Nucleus accumbens (tissue), 56 donors: ENCODE measurements around the gene GEMIN5.

ENCODE experiments used
- DNase-seq, 56 donors: peaks; one replicate each; lab custom pipeline; 2025; lab: John Stamatoyannopoulos, UW

GEMIN5 gene

DNA sequence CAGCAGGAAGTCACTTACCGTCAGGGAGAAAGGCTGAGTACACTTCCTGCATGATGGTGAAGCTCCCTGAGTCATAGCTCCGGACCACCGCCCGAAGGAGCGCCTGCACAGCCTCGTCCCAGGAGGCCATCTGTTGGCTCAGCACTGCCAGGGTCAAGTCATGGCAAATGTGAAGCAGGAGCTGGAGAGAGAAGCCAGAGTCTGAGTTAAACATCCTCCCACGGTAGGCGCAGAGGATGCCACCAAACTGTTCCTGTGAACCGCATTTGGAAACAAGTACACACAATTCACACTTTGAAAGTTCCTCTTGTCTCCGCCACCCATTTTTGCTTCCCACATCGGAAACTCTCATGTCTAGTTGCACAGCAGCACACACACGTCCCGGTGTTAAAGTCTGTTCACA, 45.6 kb downstream of the GEMIN5 start:
- no peak for DNase-seq

DNA sequence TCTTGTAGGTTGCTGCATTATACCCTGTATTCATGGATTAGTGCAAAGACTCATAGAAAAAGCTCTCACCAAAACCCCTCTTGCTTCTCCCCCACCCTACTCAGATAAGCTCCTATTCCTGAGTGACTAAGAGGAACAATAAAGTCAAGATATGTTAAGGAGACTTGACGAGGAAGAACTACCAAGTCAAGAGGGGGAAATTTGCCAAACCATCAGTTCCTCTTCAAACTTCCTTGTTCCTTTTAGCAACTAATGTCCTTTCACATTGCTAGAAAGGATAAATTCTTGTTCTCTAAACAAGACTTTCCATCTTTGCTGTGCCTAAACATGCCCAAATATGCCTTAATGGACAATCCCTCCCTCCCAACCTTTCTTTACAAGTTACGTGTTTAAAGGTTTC, 52.6 kb downstream of the GEMIN5 start:
- no peak for DNase-seq

DNA sequence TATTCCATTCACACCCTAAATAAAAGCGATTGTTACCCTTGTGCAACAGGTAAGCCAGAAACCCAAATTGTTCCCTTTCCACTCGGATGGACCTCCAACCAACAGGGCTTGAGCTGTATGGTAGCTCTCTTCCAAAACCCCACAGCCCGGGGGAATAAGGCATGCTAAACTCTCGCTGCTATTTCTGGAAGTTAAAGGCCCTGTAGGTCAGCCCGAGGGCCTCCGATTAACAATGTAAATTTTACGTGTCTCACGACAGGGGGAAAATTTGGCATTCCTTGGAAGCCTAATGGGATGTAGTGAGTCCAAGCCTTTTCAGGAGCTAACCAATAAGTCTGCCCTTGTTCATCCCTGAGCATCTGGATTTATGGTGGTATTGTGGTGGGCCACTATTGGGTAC, 53.6 kb downstream of the GEMIN5 start:
- no peak for DNase-seq

DNA sequence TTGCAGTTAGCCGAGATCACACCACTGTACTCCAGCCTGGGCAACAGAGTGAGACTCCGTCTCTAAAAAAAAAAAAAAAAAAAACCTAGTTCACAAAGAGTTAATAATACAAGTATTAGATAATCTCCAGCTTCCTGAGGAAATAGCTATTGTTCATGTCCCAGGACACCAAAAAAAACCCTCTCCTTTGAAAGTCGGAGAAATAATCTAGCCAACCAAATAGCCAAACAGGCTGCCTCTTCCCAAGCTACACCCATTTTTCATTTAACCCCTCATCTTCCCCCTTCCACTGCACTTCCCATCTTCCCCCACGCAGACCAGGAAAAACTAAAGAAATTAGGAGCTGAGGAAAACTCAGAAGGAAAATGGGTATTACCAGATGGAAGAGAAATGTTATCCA, 56.0 kb downstream of the GEMIN5 start:
- DNase-seq, result no peak

DNA sequence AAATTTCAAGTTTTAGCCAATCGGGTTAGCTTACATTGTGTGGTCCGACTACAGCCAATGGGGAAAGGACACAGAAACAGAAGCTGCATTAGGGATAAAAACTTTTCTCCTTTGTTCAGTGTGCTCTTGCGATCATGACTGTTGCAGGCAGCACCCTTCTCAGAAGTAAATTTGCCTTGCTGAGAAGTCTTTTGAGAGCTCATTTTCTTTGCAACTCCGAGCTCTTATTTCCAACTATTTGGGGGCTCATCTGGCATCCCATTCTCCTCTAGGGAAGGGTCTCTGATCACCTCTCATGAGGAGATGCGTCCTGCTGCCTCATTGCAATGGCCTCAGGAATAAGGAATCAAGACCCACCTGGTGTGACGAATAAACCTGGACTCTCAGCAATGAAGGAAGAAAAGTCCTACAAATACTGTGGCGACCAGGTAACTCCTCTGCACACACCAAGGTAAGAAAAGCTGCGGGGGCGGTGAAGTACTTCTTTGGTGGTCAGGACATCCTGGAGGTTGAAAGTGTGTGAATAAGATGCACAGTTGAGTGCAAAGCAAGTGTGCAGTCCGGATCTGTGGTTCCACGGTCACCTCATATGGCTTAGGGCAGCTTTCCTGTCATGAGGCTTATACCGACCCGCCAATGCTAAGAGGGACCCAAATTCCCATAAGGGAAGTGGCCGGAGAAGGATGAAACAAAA, 59.2 kb downstream of the GEMIN5 start:
- DNase-seq, result no peak

DNA sequence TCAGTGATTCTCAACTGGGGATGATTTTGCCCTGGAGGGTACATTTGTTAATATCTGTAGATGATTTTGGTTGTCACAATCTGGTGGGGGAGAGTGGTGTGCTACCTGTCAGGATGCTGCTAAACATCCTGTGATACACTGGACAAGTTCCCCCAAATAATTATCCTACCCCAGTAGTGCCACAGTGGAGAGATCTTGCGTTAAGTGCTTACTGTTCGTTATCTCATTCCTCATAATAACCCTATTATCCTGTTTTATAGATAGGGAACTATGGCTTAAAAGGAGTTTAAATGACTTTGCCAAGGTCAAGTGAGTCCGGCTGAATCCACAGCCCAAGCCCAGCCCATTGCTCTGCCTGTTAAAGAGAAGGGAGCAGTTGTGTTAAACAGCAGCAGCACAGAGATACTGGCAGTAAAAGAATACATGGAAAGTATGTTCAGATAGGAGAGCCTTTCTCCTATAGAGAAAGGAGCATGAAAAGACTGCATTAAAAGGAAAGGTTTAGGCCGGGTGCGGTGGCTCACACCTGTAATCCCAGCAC, 64.2 kb downstream of the GEMIN5 start:
- DNase-seq, result no peak

DNA sequence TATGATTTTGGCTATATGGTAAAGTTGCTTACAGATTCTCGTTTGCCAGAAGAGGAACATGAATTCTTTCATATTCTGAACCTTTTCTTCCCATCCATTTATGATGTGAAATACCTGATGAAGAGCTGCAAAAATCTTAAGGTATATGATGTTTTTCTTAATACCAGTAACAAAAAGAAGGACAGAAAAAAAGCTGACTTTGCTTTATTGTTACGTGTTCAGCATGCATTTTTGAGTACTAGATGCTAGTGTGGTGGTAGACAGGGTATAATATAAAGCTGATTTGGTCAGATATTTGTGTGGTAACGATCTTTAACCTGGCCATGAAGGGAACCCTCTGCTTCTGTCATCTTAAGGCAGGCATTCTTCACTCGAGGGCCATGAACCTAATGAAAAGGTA, 66.3 kb downstream of the GEMIN5 start:
- DNase-seq, result no peak

DNA sequence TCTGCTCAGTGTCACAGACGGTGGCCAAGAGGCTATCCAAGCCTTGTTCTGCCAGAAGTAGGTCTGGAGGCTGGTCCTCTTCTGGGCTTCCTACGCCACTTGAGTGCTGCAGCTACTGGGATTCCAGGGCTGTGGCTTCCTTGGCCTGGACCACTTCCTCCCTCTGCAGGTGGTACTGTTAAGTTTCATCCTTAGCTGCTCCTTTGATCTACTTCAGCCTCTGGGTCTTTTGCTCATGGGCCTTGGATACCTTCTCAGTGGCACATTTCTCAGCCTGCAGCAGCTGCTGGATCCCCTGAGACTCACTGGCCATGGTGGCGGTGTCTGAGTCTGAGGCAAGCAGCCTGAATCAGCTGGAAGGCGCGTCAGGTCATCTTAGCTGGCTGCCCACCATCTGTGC, 69.3 kb downstream of the GEMIN5 start:
- DNase-seq, result no peak

DNA sequence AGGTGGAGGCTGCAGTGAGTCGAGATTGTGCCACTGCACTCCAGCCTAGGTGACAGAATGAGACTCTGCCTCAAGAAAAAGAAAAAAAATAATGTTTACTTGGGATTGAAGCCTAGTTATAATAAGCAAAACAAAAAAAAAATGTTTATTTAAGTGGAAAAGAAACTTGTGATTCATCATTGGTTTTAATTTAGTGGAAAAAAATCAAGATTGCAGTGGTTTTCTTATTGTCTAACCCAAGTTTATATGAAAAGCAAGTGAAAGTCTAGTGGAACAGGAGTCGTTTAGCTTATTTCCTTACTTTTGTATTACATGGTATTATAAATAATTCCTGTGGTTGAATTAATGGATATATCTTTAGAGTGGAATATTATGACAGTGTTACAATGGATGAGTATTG, 71.2 kb downstream of the GEMIN5 start:
- DNase-seq, result no peak

DNA sequence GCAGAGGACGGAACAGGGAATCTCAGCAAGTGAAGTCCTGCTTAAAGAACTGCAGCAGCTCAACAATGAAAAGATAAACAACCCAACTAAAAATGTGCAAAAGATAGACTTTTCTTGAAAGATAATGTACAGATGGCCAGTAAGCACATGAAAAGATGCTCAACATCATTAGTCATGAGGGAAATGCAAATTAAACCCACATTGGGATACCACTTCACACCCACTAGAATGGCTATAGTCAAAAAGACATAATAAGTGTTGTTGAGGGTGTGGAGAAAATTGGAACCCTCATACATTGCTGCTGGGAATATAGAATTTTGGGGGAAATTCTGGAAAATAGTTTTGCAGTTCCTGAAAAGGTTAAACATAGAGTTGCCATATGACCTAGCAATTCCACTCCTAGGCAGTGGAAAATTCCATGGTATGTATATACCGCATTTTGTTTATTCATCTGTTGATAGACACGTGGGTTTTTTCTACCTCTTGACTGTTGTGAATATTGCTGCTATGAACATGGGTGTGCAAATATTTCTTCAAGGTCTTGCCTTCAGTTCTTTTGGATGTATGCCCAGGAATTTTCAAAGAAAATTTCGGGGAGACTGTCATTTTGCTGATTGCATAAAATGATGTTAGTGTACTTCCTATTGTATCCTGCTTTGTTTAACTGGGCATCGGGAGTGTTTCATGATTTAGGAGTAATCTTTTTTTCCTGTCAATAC, 72.4 kb downstream of the GEMIN5 start:
- no peak for DNase-seq

DNA sequence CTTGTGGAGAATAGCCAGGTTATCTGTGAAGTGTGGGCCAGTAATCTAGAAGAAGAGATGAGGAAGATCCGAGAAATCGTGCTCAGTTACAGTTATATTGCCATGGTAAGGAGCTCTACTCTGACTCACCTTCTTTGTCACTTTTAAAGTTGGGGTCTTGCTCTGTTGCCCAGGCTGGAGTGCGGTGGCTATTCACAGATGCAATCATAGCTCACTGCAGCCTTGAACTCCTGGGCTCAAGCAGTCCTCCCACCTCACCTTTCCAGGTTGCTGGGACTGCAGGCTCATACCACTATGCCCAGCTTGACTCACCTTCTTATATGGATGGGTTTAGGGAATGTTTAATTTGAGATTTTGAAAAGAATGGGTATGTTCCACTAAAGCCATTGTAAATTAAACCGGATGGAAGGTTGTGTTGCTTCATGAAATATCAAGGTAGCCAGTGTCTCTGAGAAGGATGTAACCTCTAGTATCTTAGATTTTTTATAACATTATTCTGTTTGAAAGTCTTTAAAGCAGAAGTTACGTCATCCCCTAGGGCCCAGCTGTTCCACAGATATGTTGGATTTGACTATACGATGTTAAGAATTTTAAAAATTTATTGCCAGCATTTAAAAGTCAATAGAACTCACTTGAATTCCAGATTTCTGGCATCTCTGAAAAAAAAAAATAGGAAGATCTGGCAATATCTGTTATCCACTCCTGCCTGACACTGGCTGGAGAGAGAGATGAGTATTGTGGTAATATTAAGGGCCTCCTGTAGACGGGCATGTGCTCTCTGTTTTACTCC, 74.5 kb downstream of the GEMIN5 start:
- DNase-seq, result no peak

DNA sequence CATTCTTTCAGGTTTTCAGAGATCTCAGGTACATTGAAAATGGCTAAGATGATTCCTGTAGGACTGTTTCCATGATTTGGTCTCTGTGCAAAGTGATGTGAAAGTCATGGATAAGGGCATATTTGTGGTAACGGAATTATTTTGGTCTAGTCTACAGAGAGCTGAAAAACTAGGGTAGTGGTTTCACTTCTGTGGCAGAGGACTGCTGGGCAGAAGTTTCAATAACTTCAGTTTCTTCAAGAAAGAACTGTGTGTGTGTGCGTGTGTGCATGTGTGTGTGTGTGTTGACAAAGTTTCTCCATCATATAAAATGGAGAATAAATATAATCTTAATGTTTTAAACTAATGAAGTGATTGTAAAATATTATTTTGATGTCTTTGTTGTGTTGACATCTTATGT, 75.2 kb downstream of the GEMIN5 start:
- no peak for DNase-seq

DNA sequence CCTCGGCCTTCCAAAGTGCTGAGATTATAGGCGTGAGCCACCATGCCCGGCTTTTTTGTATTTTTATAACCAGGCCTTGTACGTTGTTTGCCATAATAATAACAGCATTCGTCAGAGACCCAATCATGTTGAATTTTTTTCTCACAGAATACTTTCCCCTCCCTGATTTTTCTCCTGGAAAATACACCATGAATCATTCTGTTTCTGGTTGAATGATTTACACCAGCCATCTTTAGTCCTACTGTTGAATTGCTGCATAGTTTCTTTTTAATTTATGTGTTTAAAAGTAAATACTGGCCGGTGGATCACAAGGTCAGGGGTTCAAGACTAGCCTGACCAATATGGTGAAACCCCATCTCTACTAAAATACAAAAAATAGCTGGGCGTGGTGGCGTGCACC, 76.1 kb downstream of the GEMIN5 start:
- no peak for DNase-seq

DNA sequence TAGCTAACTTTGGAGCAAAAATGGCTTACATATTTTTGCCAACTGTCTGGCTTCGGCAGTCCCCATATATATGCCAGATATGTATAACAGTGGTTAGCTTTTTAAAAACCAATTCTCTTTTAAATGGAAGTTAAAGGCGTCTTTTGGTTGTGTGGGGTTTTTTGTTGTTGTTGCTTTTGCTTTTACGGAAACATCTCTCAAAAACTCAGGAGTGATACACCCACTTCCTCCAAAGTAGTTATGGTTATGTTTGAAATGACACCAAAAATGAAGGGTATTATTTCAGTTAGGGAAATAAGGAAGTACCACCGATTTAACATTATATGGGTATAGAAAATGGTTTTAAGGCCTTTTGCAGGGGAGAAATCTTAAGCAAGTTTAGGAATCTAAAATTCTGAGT, 77.2 kb downstream of the GEMIN5 start:
- DNase-seq, result no peak

DNA sequence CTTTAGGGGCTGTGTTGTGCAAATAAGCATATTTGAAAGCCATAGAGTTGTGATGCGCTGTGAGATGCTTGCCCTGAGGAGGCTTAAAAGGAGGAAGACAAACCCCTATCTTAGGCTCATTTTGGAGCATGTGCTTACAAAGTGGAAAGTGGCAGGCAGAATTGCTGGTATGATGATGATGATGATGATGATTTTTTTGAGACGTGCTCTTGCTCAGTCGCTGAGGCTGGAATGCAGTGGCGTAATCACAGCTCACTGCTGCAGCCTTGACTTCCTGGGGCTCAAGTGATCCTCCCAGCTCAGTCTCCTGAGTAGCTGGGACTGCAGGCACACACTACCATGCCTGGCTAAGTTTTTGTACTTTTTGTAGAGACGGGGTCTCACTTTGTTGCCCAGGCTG, 77.9 kb downstream of the GEMIN5 start:
- no peak for DNase-seq

DNA sequence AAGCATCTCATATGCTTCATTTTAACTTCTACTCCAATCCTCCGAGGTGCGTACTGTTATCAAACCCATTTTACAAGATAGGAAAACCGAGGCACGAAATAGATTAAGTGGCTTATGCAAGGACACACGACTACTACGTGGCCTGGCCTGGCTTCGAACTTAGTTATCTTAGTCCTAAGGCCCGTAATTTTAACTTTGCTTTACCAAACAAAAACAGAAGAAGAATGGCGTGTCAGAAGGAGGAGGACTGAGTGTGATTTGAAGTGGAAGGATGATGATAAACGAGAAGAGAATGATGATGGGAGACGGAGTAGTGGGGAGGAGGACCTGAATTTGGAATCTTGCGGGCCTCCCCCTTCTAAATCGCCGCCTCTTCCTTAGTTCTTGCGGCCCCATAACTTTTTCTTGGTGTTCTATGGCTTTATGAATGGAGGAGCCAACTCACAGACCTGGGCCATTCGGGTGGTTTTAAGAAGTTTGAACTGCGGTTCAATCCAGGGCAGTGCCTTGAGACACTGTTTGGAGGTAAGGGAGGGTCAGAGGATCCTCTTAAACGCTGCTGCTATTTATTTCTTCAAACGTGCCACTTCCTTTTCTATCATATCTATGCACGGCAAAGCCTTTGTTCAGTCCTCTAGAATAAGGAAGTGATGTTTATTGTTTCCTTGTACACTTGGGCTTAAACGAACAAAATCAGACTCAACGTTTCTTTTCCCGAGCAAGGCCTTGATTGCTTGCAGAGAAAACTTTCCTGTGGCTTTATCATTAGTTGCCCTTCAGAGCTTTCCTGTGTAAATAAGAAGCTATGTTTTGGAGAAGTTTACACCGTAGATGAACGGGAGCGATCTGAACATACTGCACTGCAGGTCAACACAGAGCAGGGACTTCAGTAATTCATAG, 78.8 kb downstream of the GEMIN5 start:
- DNase-seq, result no peak

DNA sequence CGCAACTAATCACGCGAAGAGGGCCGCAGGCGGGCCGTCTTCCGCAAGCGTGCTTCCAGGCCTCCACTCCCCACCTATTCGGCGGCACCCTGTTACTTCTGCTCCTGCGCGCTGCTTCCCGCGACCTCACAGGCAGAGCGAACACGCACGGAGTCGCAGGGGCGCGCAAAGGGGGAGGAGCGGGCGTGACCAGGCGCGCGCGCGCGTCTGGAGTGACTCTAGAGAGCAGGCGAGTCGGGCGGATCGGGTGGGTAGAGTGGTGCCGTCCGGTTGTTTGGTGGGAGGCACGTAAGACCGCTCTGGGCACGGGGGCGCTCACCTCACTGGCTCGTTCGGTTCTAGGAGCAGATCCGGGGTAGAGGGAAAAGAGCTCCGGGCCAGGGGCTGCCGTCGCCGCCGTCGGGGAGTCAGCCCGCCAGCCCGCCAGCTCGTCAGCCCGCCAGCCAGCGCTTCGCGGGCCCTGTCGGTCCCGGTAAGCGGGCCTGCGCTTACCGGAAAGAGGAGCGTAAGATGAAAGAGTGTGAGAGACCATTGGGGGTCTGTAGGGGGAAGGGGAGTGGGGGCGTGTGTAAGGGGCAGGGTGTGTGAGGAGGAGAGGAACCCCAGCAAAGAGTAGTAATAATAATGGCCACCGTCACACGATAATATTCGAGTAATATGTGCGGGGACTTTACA, 79.6 kb downstream of the GEMIN5 start, which contains the start of gene CNOT8:
Gene CNOT8, plus strand, starts transcription at position 331 of the 675 bp plus-strand sequence. CDS start 4,652 bp downstream, outside the sequence.
- peak; percentile 87 to 99 (median 98) for DNase-seq

DNA sequence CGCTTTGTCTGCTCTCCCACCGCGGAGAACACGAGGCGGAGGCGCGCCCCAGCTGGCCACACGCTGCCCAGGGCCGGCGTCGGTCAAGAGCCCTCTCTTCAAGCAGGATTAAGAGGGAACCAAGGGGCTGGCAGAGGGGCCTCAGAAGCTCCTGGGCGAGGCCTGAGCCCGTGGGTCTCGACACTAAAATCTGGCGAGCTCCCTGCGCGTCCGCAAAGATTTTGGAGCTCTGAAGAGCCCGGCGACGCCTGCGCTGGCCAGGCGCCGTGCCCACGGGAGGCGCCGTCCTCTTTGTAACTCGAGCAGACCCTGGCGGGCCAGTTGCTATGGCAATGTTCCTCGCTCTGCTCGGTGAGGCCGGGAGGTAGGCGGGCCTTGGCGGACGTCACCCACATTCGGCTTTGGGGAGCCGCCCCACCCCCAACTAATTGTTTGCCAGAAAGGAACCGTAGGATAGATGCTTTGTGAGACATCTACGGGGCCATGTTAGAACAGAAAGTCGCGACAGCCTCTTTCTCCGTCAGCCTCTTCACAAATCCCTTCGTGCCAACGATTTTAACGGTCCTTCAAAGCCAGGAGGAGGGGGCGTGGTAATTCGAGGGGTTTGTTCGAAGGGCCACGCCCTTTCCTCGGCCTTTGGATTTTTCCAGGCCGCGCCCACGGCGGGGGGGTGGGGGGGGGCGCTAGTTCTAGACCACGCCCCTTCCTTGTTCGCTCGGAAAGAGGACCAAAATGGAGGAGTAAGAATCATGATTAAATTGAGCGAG, 80.3 kb downstream of the GEMIN5 start:
- DNase-seq, result peak; percentile 74 to 99 (median 93)

DNA sequence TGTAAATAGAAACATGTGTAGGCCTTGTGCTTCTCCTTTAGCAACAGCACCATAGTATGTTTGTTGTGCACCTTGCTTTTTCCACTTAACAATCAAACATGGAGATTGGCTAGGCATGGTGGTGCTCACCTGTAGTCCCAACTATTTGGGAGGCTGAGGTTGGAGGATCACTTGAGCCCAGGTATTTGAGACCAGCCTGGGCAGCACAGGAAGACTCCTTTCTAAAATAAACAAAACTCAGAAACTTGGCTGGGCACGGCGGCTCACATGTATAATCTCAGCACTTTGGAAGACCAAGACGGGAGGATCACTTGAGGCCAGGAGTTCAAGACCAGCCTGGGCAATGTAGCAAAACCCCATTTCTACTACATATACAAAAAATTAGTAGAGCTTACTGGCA, 86.7 kb downstream of the GEMIN5 start:
- no peak for DNase-seq
